Measurements from ENCODE around the gene ATP5F1C.

GRCh38 chr10:7795605-7796004, 7.6 kb downstream of the ATP5F1C start:
- TF ChIP-seq EZH2 (IDR thresholded peaks at IDR 0.05; ENCODE audit: borderline replicate concordance, low read depth, low read length, severe bottlenecking), result no peak
- TF ChIP-seq CTCF (IDR thresholded peaks at IDR 0.05; ENCODE audit: extremely low read depth in 1 of 2, insufficient read depth in 1 of 2, low read depth in 1 of 2, low read length in 2 of 2), result no peak
